ENCODE measurements around the gene TRPM1.

Gene TRPM1

DNA sequence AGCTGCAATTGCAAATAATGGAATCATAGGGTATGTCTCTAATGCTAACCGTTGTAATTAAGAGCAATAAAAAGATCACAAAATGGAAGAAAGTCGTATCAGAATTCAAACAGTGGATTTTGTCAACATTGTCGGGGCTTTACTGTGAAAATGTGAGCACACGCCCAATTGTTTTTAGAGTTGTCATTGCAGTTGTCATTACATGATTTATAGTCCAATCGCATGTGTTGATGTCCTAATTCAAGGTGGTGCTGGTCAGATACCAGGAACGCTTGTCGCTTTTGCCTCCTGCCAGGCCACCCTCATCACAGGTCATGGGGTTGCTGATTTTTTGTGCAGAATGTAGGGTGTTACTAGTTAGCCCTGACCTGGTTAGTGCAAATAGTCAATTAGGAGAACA lies 16.2 kb downstream of the TRPM1 start:
- Histone ChIP-seq H3K36me3 (ENCODE audit: control insufficient read depth, insufficient read depth, low read length) (no peaks in the 10 kb centered on the region), H3K4me1 (ENCODE audit: control insufficient read depth, insufficient read depth, low read length, poor library complexity, severe bottlenecking) (no peaks in the 10 kb centered on the region), H3K4me3 (ENCODE audit: insufficient read depth, low read depth, low read length, poor library complexity, severe bottlenecking) (no peak overlapping the region), H3K27ac (ENCODE audit: insufficient read depth, low read length, poor library complexity, severe bottlenecking) (no peak overlapping the region), H3K27me3 (replicated peaks; ENCODE audit: control insufficient read depth, insufficient read depth, low read length, poor library complexity, severe bottlenecking) (peaks cover 3% of the 10 kb centered on the region), H3K9me3 (ENCODE audit: control insufficient read depth, low read length) (no peaks in the 10 kb centered on the region)
- DNase-seq = no peak

DNA sequence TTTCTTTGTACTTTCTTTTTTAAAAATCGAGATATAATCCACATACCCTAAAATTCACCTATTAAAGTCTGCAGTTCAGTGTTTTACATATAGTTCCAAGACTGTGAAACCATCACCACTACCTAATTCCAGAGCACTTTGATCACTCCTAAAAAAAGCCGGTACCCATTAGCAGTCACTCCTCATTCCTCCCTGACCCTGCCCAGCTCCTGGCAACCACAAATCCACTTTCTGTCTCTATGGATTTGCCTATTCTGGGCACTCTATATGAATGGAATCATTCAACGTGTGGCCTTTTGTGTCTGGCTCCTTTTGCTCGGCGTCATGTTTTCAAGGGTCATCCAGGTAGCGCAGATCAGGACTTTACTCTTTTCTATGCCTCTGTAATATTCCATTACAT lies 17.3 kb downstream of the TRPM1 start:
- Histone ChIP-seq H3K27me3 (replicated peaks; ENCODE audit: control insufficient read depth, insufficient read depth, low read length, poor library complexity, severe bottlenecking) (peaks cover 3% of the 10 kb centered on the region), H3K27ac (ENCODE audit: insufficient read depth, low read length, poor library complexity, severe bottlenecking) (no peak overlapping the region), H3K9me3 (ENCODE audit: control insufficient read depth, low read length) (no peaks in the 10 kb centered on the region), H3K4me1 (ENCODE audit: control insufficient read depth, insufficient read depth, low read length, poor library complexity, severe bottlenecking) (no peaks in the 10 kb centered on the region), H3K4me3 (ENCODE audit: insufficient read depth, low read depth, low read length, poor library complexity, severe bottlenecking) (no peak overlapping the region), H3K36me3 (ENCODE audit: control insufficient read depth, insufficient read depth, low read length) (no peaks in the 10 kb centered on the region)
- no peak for DNase-seq

DNA sequence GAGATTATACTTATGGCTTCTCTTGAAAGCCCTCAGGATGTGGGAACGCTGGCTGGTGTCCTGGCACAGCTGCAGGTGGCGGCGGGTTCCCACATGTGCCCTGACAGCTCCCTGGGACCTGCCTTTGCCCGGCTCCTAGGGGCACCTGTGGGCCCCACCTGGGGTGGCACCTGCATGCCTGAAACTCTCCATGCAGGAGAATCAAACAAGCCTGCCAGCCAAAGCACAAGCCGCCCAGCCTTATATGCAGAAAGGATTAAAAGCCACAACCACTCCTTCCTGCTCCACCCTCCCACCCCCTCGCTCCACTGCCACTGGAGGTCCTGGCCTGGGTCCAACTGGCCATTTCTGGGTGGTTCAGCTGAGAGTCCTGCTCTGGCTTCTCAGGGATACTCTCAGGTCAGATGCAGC lies 18.1 kb downstream of the TRPM1 start:
- H3K27ac ChIP-seq (ENCODE audit: insufficient read depth, low read length, poor library complexity, severe bottlenecking) = no peak overlapping the region
- no peaks in the 10 kb centered on the region for H3K4me1 ChIP-seq (ENCODE audit: control insufficient read depth, insufficient read depth, low read length, poor library complexity, severe bottlenecking)
- H3K4me3 ChIP-seq (ENCODE audit: insufficient read depth, low read depth, low read length, poor library complexity, severe bottlenecking) = no peak overlapping the region
- no peak for DNase-seq
- H3K9me3 ChIP-seq (ENCODE audit: control insufficient read depth, low read length) = no peaks in the 10 kb centered on the region
- H3K27me3 ChIP-seq (replicated peaks; ENCODE audit: control insufficient read depth, insufficient read depth, low read length, poor library complexity, severe bottlenecking) = peaks cover 3% of the 10 kb centered on the region
- H3K36me3 ChIP-seq (ENCODE audit: control insufficient read depth, insufficient read depth, low read length) = no peaks in the 10 kb centered on the region

DNA sequence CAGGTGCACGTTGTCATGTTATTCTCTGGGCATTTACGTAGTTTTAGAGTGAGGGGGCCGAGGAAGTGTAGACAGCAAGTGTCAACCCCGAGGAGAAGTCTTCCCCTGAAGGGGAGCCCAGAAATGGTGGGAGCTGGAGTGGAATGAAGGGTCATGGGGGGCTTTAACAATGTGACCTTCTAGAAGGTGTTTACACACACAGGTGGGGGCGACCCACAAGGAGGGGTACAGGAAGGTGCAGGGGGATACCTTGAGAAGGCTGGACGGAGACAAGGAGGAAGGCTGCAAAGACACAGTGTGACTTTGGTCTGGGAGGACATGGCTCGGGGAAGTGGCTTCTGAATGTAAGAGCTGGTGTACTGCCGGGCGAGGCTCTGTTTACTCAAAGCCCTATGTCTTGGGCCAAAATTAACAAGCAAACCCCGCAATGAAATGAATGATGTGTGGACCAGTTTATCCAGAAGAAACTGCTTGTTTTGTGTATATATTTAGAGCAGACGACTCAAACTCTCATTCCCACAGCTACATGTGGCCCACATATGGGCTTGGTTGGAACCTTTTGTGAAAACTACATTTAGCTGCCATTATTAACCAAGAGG lies 18.7 kb downstream of the TRPM1 start:
- Histone ChIP-seq H3K27me3 (replicated peaks; ENCODE audit: control insufficient read depth, insufficient read depth, low read length, poor library complexity, severe bottlenecking) (peaks cover 3% of the 10 kb centered on the region), H3K4me3 (ENCODE audit: insufficient read depth, low read depth, low read length, poor library complexity, severe bottlenecking) (no peak overlapping the region), H3K27ac (ENCODE audit: insufficient read depth, low read length, poor library complexity, severe bottlenecking) (no peak overlapping the region), H3K36me3 (ENCODE audit: control insufficient read depth, insufficient read depth, low read length) (no peaks in the 10 kb centered on the region), H3K4me1 (ENCODE audit: control insufficient read depth, insufficient read depth, low read length, poor library complexity, severe bottlenecking) (no peaks in the 10 kb centered on the region), H3K9me3 (ENCODE audit: control insufficient read depth, low read length) (no peaks in the 10 kb centered on the region)
- no peak for DNase-seq

DNA sequence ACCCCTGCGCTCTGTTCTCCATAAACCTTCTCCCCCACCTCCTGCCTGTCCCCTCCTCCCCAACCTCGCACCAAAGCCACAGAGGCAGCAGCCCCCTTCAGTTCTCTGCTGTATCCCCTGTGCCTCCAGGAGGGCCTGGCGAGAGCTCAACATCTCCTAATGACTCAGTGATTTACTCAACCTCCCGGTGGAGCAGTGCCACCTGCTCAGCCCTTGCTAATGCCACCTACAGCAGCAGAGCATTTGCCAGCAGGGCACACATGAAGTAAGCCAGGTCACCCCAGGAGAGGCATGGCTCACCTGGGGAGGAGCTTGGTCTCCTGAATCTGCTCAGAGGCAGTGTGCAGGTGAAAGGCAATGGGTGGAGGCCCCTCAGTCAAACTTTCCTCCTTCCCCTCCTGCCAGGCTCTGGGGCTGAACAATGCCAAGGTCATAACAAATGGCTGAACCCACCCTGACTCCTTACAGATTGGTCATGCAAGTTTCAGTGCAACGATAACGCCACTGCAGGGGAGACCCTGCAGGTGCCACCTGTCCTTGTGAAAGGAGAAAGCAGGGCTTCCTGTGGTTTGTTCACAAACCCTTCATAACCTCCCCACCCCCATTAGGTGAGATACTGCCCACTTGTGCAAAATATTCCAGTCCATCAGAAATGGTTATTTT lies 19.8 kb downstream of the TRPM1 start:
- no peak for DNase-seq
- no peak overlapping the region for H3K27ac ChIP-seq (ENCODE audit: insufficient read depth, low read length, poor library complexity, severe bottlenecking)
- H3K4me1 ChIP-seq (ENCODE audit: control insufficient read depth, insufficient read depth, low read length, poor library complexity, severe bottlenecking) = no peaks in the 10 kb centered on the region
- no peak overlapping the region for H3K4me3 ChIP-seq (ENCODE audit: insufficient read depth, low read depth, low read length, poor library complexity, severe bottlenecking)
- peaks cover 3% of the 10 kb centered on the region for H3K27me3 ChIP-seq (replicated peaks; ENCODE audit: control insufficient read depth, insufficient read depth, low read length, poor library complexity, severe bottlenecking)
- no peaks in the 10 kb centered on the region for H3K36me3 ChIP-seq (ENCODE audit: control insufficient read depth, insufficient read depth, low read length)
- no peaks in the 10 kb centered on the region for H3K9me3 ChIP-seq (ENCODE audit: control insufficient read depth, low read length)

DNA sequence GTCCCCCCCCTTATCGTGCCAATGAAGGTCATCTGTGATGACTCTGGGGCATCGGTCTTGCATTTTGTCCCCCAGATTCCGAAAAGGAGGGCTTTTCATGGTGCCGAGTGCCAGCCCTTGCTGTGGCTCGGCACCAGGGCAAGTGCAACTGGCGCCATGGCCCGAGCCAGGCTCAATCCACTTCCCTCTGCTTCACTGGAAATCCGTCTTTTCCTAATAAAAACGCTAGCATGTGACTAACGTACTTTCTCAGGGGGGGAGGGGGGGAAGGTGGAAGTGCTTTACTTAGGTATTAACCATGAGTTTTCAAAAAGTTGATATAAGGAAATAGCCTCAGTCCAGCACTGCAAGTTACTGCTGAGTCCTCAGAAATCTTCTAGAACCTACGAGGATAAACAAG lies 20.5 kb downstream of the TRPM1 start:
- H3K4me3 ChIP-seq (ENCODE audit: insufficient read depth, low read depth, low read length, poor library complexity, severe bottlenecking) = no peak overlapping the region
- no peaks in the 10 kb centered on the region for H3K36me3 ChIP-seq (ENCODE audit: control insufficient read depth, insufficient read depth, low read length)
- DNase-seq = no peak
- H3K4me1 ChIP-seq (ENCODE audit: control insufficient read depth, insufficient read depth, low read length, poor library complexity, severe bottlenecking) = no peaks in the 10 kb centered on the region
- peaks cover 3% of the 10 kb centered on the region for H3K27me3 ChIP-seq (replicated peaks; ENCODE audit: control insufficient read depth, insufficient read depth, low read length, poor library complexity, severe bottlenecking)
- no peaks in the 10 kb centered on the region for H3K9me3 ChIP-seq (ENCODE audit: control insufficient read depth, low read length)
- H3K27ac ChIP-seq (ENCODE audit: insufficient read depth, low read length, poor library complexity, severe bottlenecking) = no peak overlapping the region

DNA sequence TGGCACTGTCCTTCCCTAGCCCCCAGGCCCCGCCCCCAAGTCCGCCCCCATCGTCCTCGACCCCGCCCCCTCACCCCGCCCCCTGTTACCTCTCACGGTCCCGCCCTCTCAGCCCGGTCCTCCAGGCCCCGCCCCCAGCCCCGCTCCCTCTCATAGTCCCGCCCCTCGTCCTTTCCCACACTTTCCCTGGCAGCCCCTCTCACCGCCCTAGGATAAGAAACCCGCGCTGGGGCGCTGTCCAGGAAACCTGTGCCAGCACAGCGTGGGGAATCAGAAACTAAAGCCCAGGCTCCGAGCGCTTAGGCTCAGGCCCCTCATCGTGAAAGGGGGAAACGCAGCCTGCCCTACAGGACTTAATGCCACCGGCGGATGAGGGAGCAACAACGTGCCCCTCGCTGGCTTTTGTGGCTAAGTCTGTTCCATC lies 20.9 kb downstream of the TRPM1 start:
- H3K4me3 ChIP-seq (ENCODE audit: insufficient read depth, low read depth, low read length, poor library complexity, severe bottlenecking) = peak overlapping the region; percentile 21
- no peaks in the 10 kb centered on the region for H3K9me3 ChIP-seq (ENCODE audit: control insufficient read depth, low read length)
- H3K27ac ChIP-seq (ENCODE audit: insufficient read depth, low read length, poor library complexity, severe bottlenecking) = no peak overlapping the region
- no peaks in the 10 kb centered on the region for H3K36me3 ChIP-seq (ENCODE audit: control insufficient read depth, insufficient read depth, low read length)
- peak in 1 of 3 donors; percentile 1 for DNase-seq
- no peaks in the 10 kb centered on the region for H3K4me1 ChIP-seq (ENCODE audit: control insufficient read depth, insufficient read depth, low read length, poor library complexity, severe bottlenecking)
- peaks cover 3% of the 10 kb centered on the region for H3K27me3 ChIP-seq (replicated peaks; ENCODE audit: control insufficient read depth, insufficient read depth, low read length, poor library complexity, severe bottlenecking)

DNA sequence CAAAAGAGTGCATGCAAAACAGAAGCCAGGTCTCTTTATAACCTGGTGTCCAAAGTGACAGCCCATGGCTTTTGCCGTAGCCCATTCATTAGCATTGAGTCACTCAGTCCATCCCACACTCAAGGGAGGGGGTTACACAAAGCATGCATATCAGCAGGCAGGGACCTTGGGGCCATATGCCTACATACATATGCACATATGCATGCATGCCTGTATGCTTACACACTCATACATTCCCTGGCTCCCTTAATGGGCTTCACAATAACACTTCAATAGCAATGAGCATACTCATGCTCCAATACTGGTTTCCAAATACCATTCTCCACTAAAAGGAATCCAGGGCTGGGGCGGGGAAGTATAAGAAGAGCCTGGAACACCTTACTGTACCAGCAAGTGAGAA lies 22.0 kb downstream of the TRPM1 start:
- no peak overlapping the region for H3K27ac ChIP-seq (ENCODE audit: insufficient read depth, low read length, poor library complexity, severe bottlenecking)
- H3K4me3 ChIP-seq (ENCODE audit: insufficient read depth, low read depth, low read length, poor library complexity, severe bottlenecking) = no peak overlapping the region
- peaks cover 3% of the 10 kb centered on the region for H3K27me3 ChIP-seq (replicated peaks; ENCODE audit: control insufficient read depth, insufficient read depth, low read length, poor library complexity, severe bottlenecking)
- DNase-seq = no peak
- H3K36me3 ChIP-seq (ENCODE audit: control insufficient read depth, insufficient read depth, low read length) = no peaks in the 10 kb centered on the region
- no peaks in the 10 kb centered on the region for H3K9me3 ChIP-seq (ENCODE audit: control insufficient read depth, low read length)
- H3K4me1 ChIP-seq (ENCODE audit: control insufficient read depth, insufficient read depth, low read length, poor library complexity, severe bottlenecking) = no peaks in the 10 kb centered on the region

DNA sequence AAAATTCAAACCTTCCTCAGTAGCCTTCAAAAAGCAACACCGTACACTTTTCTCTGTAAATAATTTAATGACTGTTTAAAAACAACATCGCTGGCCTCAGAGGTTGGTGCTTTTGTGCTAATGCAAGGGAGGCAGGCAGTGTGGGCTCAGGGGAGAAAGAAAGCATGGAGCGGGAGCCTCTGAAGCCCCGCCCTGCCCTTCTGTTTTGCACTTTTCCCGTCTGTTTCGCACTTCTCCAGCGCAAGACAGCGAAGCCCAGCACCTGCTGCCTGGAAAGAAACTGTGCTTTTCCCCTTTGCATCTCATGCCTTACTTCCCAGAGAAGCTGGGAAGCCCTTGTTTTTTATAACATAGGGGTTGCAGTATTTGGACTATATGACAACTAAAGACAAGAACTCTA lies 23.1 kb downstream of the TRPM1 start:
- no peaks in the 10 kb centered on the region for H3K36me3 ChIP-seq (ENCODE audit: control insufficient read depth, insufficient read depth, low read length)
- no peaks in the 10 kb centered on the region for H3K4me1 ChIP-seq (ENCODE audit: control insufficient read depth, insufficient read depth, low read length, poor library complexity, severe bottlenecking)
- peaks cover 3% of the 10 kb centered on the region for H3K27me3 ChIP-seq (replicated peaks; ENCODE audit: control insufficient read depth, insufficient read depth, low read length, poor library complexity, severe bottlenecking)
- no peaks in the 10 kb centered on the region for H3K9me3 ChIP-seq (ENCODE audit: control insufficient read depth, low read length)
- no peak for DNase-seq
- H3K27ac ChIP-seq (ENCODE audit: insufficient read depth, low read length, poor library complexity, severe bottlenecking) = no peak overlapping the region
- no peak overlapping the region for H3K4me3 ChIP-seq (ENCODE audit: insufficient read depth, low read depth, low read length, poor library complexity, severe bottlenecking)

DNA sequence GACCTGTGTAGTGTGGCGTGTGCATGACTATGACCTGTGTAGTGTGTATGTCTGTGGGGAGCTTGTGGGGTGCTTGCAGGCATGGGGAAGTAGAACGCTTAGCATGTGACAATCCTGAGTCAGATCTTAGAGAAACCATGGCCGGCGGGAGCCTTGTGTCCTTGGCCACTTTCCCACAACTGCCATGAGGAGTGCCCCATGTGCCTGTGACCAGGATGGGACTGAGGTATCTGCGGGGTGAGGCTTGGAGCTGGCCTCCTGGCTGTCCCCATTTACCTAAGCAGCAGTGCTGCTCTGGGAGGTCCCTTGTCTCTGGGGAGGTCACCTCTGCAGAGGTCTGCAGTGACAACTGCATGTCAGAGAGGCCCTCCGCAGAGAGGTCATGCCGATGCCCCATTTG lies 23.6 kb downstream of the TRPM1 start:
- Histone ChIP-seq H3K27ac (ENCODE audit: insufficient read depth, low read length, poor library complexity, severe bottlenecking) (no peak overlapping the region), H3K36me3 (ENCODE audit: control insufficient read depth, insufficient read depth, low read length) (no peaks in the 10 kb centered on the region), H3K4me1 (ENCODE audit: control insufficient read depth, insufficient read depth, low read length, poor library complexity, severe bottlenecking) (no peaks in the 10 kb centered on the region), H3K4me3 (ENCODE audit: insufficient read depth, low read depth, low read length, poor library complexity, severe bottlenecking) (no peak overlapping the region), H3K9me3 (ENCODE audit: control insufficient read depth, low read length) (no peaks in the 10 kb centered on the region), H3K27me3 (replicated peaks; ENCODE audit: control insufficient read depth, insufficient read depth, low read length, poor library complexity, severe bottlenecking) (peaks cover 3% of the 10 kb centered on the region)
- no peak for DNase-seq

Data from effector memory CD4-positive, alpha-beta T cell (primary cell).